Esophagus muscularis mucosa (tissue), 4 donors: ENCODE data around the gene FGF19. TPM values are rescaled to one million over a fixed set of nuclear protein-coding genes. Genes with fewer than 3 reads are reported as not detected.

Experiments
- DNase-seq: peaks from one replicate; pipeline ENCODE4 v3.0.0-alpha.2; 2017; ENCODE audit errors: extremely low spot score
- H3K27ac ChIP-seq, 4 donors: fragments of 200-600 bp; sonication (generic); replicated peaks in 1 of 4; 1 replicate in 3 of 4; 2 replicates in 1 of 4; pipeline ENCODE4 v1.5.1; 2016 to 2019; ENCODE audit warnings: mild to moderate bottlenecking in 1 of 4
- H3K27me3 ChIP-seq, 4 donors: fragments of 200-600 bp; sonication (generic); one replicate each; pipeline versions ENCODE4 v1.5.1 to v1.6.0; 2016 to 2019
- H3K36me3 ChIP-seq, 4 donors: fragments of 200-600 bp; sonication (generic); one replicate each; pipeline ENCODE4 v1.5.1; 2016 to 2019
- H3K4me1 ChIP-seq, 4 donors: fragments of 200-600 bp; sonication (generic); one replicate each; pipeline ENCODE4 v1.5.1; 2016 to 2019
- H3K4me3 ChIP-seq, 4 donors: fragments of 200-600 bp; sonication (generic); 1 replicate in 2 of 4; 2 replicates in 2 of 4; pipeline ENCODE4 v1.5.1; 2016 to 2019; ENCODE audit warnings: mild to moderate bottlenecking in 4 of 4, moderate library complexity in 1 of 4
- H3K9me3 ChIP-seq, 4 donors: fragments of 200-600 bp; sonication (generic); 1 replicate in 3 of 4; 2 replicates in 1 of 4; pipeline ENCODE4 v1.5.1; 2016 to 2019
- EP300 ChIP-seq: sonication (generic); formaldehyde crosslinking; IDR thresholded peaks from one replicate; pipeline ENCODE4 v1.6.1; 2017; ENCODE audit warnings: antibody characterized with exemption
- POLR2A ChIP-seq: fragments of 450-650 bp; IDR thresholded peaks from one replicate; pipeline ENCODE4 v1.6.1; 2017; ENCODE audit warnings: antibody characterized with exemption, moderate library complexity, mild to moderate bottlenecking, low read depth
- POLR2AphosphoS5 ChIP-seq, 2 donors: sonication (generic); formaldehyde crosslinking; IDR thresholded peaks; one replicate each; pipeline ENCODE4 v1.6.1; 2017; ENCODE audit warnings: antibody characterized with exemption in 2 of 2
- WGBS: methylation state at CpG from one replicate; pipeline ENCODE4 v1.1.5; 2018; 5-methylcytosine and 5-hydroxymethylcytosine counted together
- intact Hi-C: fragments of 100-400 bp; cut with DNase I; formaldehyde crosslinking; loops from one replicate; pipeline ENCODE4 v1.15.1; 2023
- total RNA-seq, 4 donors: library from RNA; depleted of rRNA; stranded (reverse); fragments of >200 nt; gene quantifications; one replicate each; pipeline versions ENCODE4 v1.1.0 to v1.2.1, GENCODE V29; 2016
- TF ChIP-seq, protein P1 (sequence below), 3 experiments: fragments of 200-600 bp in 2 of 3; fragments of 450-650 bp in 1 of 3; sonication (generic) in 2 of 3; IDR thresholded peaks; one replicate each; pipeline ENCODE4 v1.5.1; 2017 to 2019; ENCODE audit warnings: antibody characterized with exemption in 3 of 3, mild to moderate bottlenecking in 2 of 3, moderate library complexity in 1 of 3

Gene FGF19
- total RNA-seq, 4 donors from 2014 or later: not detected

DNA sequence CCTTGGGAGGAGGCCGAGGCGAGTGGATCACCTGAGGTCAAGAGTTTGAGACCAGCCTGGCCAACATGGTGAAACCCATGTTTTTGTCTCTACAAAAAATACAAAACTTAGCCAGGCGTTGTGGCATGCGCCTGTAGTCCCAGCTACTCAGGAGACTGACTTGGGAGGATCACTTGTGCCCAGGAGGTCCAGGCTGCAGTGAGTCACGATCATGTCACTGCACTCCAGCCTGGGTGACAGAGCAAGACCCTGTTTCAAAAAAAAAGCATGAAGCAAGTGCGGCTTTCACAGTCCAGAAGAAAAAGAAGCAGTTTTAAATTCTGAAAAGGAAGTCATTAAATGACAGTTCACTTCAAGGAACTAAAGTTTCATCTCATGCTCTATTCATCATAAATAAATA, 21.6 kb downstream of the FGF19 start:
- WGBS: 79% methylated on average over 6 of the region's 6 CpGs
- peaks cover 0 to 22% (median 0%) of the 10 kb centered on the region in 4 donors for H3K27me3 ChIP-seq
- H3K9me3 ChIP-seq: no peaks in the 10 kb centered on the region
- H3K36me3 ChIP-seq: no peaks in the 10 kb centered on the region
- peaks cover 6 to 9% (median 8%) of the 10 kb centered on the region in 4 donors for H3K4me1 ChIP-seq
- no peak for DNase-seq
- no peak overlapping the region for H3K4me3 ChIP-seq
- TF ChIP-seq, protein P1, sequence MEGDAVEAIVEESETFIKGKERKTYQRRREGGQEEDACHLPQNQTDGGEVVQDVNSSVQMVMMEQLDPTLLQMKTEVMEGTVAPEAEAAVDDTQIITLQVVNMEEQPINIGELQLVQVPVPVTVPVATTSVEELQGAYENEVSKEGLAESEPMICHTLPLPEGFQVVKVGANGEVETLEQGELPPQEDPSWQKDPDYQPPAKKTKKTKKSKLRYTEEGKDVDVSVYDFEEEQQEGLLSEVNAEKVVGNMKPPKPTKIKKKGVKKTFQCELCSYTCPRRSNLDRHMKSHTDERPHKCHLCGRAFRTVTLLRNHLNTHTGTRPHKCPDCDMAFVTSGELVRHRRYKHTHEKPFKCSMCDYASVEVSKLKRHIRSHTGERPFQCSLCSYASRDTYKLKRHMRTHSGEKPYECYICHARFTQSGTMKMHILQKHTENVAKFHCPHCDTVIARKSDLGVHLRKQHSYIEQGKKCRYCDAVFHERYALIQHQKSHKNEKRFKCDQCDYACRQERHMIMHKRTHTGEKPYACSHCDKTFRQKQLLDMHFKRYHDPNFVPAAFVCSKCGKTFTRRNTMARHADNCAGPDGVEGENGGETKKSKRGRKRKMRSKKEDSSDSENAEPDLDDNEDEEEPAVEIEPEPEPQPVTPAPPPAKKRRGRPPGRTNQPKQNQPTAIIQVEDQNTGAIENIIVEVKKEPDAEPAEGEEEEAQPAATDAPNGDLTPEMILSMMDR (IDR thresholded peaks at IDR 0.05): no peak
- TF ChIP-seq EP300 (no peak), POLR2AphosphoS5 (IDR thresholded peaks at IDR 0.05) (no peak), POLR2A (no peak)
- intact Hi-C loops: loop anchor here (10.0 kb wide), 1 partner anchor 233 kb away; no protein-coding TSS in a partner anchor
- H3K27ac ChIP-seq: no peak overlapping the region

GRCh38 chr11:69680688-69681087, 23.1 kb downstream of the FGF19 start:
- intact Hi-C loops: loop anchor here (10.0 kb wide), 1 partner anchor 234 kb away; no protein-coding TSS in a partner anchor
- H3K27ac ChIP-seq: no peak overlapping the region
- H3K27me3 ChIP-seq: peaks cover 0 to 7% (median 0%) of the 10 kb centered on the region in 4 donors
- no peaks in the 10 kb centered on the region for H3K36me3 ChIP-seq
- H3K9me3 ChIP-seq: no peaks in the 10 kb centered on the region
- no peak for DNase-seq
- 92% methylated on average over 5 of the region's 5 CpGs for WGBS
- peaks cover 3 to 4% (median 4%) of the 10 kb centered on the region in 4 donors for H3K4me1 ChIP-seq
- TF ChIP-seq POLR2A: no peak
- TF ChIP-seq POLR2AphosphoS5 (IDR thresholded peaks at IDR 0.05): no peak
- TF ChIP-seq, protein P1 (IDR thresholded peaks at IDR 0.05): no peak
- no peak for TF ChIP-seq EP300
- no peak overlapping the region for H3K4me3 ChIP-seq

DNA sequence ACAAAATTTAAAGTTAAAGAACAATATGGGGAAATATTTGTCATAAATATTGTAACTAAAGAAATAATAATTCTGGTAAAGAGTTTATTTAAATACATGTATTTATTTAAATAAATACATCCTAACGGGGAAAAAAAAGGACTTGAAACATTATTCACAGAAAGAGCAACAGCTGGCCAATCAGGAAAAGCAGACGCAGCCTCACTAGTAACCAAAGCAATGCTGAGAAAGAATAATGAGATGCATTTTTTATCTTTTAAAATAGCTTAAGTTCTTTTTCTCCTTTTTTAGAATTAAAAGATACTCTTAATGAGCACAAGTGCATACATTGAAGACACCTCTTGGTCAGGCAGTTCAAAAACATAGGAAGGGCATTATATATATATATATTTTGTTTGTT, 26.1 kb downstream of the FGF19 start:
- Histone ChIP-seq H3K27me3 (no peaks in the 10 kb centered on the region), H3K27ac (no peak overlapping the region), H3K4me3 (no peak overlapping the region), H3K9me3 (no peaks in the 10 kb centered on the region), H3K4me1 (peaks cover 17 to 27% (median 24%) of the 10 kb centered on the region in 4 donors), H3K36me3 (peaks cover 0 to 3% (median 2%) of the 10 kb centered on the region in 4 donors)
- intact Hi-C loops: no loop called here
- TF ChIP-seq EP300 (no peak), POLR2AphosphoS5 (IDR thresholded peaks at IDR 0.05) (no peak), POLR2A (no peak)
- TF ChIP-seq, protein P1 (IDR thresholded peaks at IDR 0.05): no peak
- WGBS: 52% methylated on average over 2 of the region's 2 CpGs
- no peak for DNase-seq

- Histone ChIP-seq H3K9me3 (no peaks in the 10 kb centered on the region), H3K36me3 (peaks cover 15 to 26% (median 23%) of the 10 kb centered on the region in 4 donors), H3K27ac (peak within 1 kb of the TSS; percentile 81 to 87 (median 86)), H3K4me3 (peak within 1 kb of the TSS; percentile 70 to 94 (median 80)), H3K27me3 (no peaks in the 10 kb centered on the region), H3K4me1 (peaks cover 23 to 37% (median 33%) of the 10 kb centered on the region in 4 donors)
- 5% methylated on average over 19 of the region's 72 CpGs for WGBS
- TF ChIP-seq POLR2A (peak; percentile 56), EP300 (no peak), POLR2AphosphoS5 (IDR thresholded peaks at IDR 0.05) (peak; percentile 96 to 97)
- TF ChIP-seq, protein P1 (IDR thresholded peaks at IDR 0.05): peak in 1 of 3 experiments; percentile 38
- peak; percentile 98 for DNase-seq
- intact Hi-C loops: no loop called here
Measured at GRCh38 chr11:69674886-69675714, 28.7 kb downstream of the FGF19 start, which contains the start of gene LTO1. Gene LTO1 (minus strand): TSS chr11:69675353. CDS start chr11:69675239, 114 bp downstream.
